Right renal cortex interstitium (tissue), 3 donors: ENCODE measurements around the gene KRTAP21-2. TPM values are rescaled to one million over a fixed set of nuclear protein-coding genes. Genes with fewer than 3 reads are reported as not detected.

Experiments
- polyA plus RNA-seq, 3 donors: library from polyadenylated mRNA; unstranded; fragments of 120-200 nt; gene quantifications; one replicate each; pipeline ENCODE4 v1.2.1, GENCODE V29; 2013; ENCODE audit not compliant: insufficient read length in 3 of 3

Gene KRTAP21-2
- polyA plus RNA-seq, 3 donors = not detected

Other genes with a start within 250 kb of the KRTAP21-2 start
- not detected for gene KRTAP19-5, start 245.1 kb downstream of the KRTAP21-2 start, polyA plus RNA-seq
- not detected for gene KRTAP19-6, start 205.4 kb downstream of the KRTAP21-2 start, polyA plus RNA-seq
- not detected for gene KRTAP19-7, start 185.9 kb downstream of the KRTAP21-2 start, polyA plus RNA-seq
- not detected for gene KRTAP22-2, start 156.9 kb downstream of the KRTAP21-2 start, polyA plus RNA-seq
- gene KRTAP6-3, start 154.8 kb downstream of the KRTAP21-2 start, polyA plus RNA-seq = not detected
- not detected for gene KRTAP6-2, start 148.4 kb downstream of the KRTAP21-2 start, polyA plus RNA-seq
- gene KRTAP22-1, start 146.2 kb downstream of the KRTAP21-2 start, polyA plus RNA-seq = not detected
- not detected for gene KRTAP6-1, start 133.3 kb downstream of the KRTAP21-2 start, polyA plus RNA-seq
- not detected for gene KRTAP20-1, start 130.8 kb downstream of the KRTAP21-2 start, polyA plus RNA-seq
- not detected for gene KRTAP20-4, start 126.6 kb downstream of the KRTAP21-2 start, polyA plus RNA-seq
- not detected for gene KRTAP20-2, start 112.1 kb downstream of the KRTAP21-2 start, polyA plus RNA-seq
- not detected for gene KRTAP20-3, start 104.4 kb downstream of the KRTAP21-2 start, polyA plus RNA-seq
- gene KRTAP21-3, start 28.5 kb downstream of the KRTAP21-2 start, polyA plus RNA-seq = not detected
- gene KRTAP21-1, start 8.2 kb upstream of the KRTAP21-2 start, polyA plus RNA-seq = not detected
- gene KRTAP8-1, start 66.0 kb upstream of the KRTAP21-2 start, polyA plus RNA-seq = not detected
- not detected for gene KRTAP7-1, start 82.5 kb upstream of the KRTAP21-2 start, polyA plus RNA-seq
- not detected for gene KRTAP11-1, start 134.3 kb upstream of the KRTAP21-2 start, polyA plus RNA-seq